ENCODE data around the gene CAMK2G. TPM values are rescaled to one million over a fixed set of nuclear protein-coding genes. Genes with fewer than 3 reads are reported as not detected.

Gene CAMK2G
- polyA plus RNA-seq, 1 experiment, result 43.8 TPM

- no peak overlapping the region for H3K4me3 ChIP-seq (ENCODE audit: low read depth, low read length)
- TF ChIP-seq CTCF (IDR thresholded peaks at IDR 0.05; ENCODE audit: insufficient read depth, low read depth, low read length), result no peak
- no peak for DNase-seq (ENCODE audit: low read depth)
- CTCF ChIA-PET, result interaction anchor here (1.4 kb wide), 1 partner anchor 56 kb away, joined by 4 read pairs; no protein-coding TSS in a partner anchor
- H3K27me3 ChIP-seq (ENCODE audit: control insufficient read depth, insufficient read depth, low read length), result no peaks in the 10 kb centered on the region
- POLR2A ChIA-PET, result no interaction called here
- peaks cover 22% of the 10 kb centered on the region for H3K36me3 ChIP-seq (ENCODE audit: control insufficient read depth, insufficient read depth, low read length)
Observed at GRCh38 chr10:73824146-73824725, 50.1 kb downstream of the CAMK2G start.

GRCh38 chr10:73823391-73823790 is 51.0 kb downstream of the CAMK2G start:
- TF ChIP-seq CTCF (IDR thresholded peaks at IDR 0.05; ENCODE audit: insufficient read depth, low read depth, low read length), result no peak
- CTCF ChIA-PET, result interaction anchor here (1.0 to 1.4 kb wide), 3 partner anchors 15 to 57 kb away, joined by 3 to 4 read pairs (median 4); no protein-coding TSS in a partner anchor
- Histone ChIP-seq H3K27me3 (ENCODE audit: control insufficient read depth, insufficient read depth, low read length) (no peaks in the 10 kb centered on the region), H3K36me3 (ENCODE audit: control insufficient read depth, insufficient read depth, low read length) (peaks cover 22% of the 10 kb centered on the region), H3K4me3 (ENCODE audit: low read depth, low read length) (no peak overlapping the region)
- no peak for DNase-seq (ENCODE audit: low read depth)
- POLR2A ChIA-PET, result no interaction called here

- ChIA-PET CTCF (interaction anchor here (1.2 to 1.5 kb wide), 3 partner anchors 13 to 23 kb away, joined by 4 to 7 read pairs (median 5); no protein-coding TSS in a partner anchor), POLR2A (no interaction called here)
- no peak for DNase-seq (ENCODE audit: low read depth)
- peaks cover 14% of the 10 kb centered on the region for H3K36me3 ChIP-seq (ENCODE audit: control insufficient read depth, insufficient read depth, low read length)
- no peaks in the 10 kb centered on the region for H3K27me3 ChIP-seq (ENCODE audit: control insufficient read depth, insufficient read depth, low read length)
- H3K4me3 ChIP-seq (ENCODE audit: low read depth, low read length), result no peak overlapping the region
- TF ChIP-seq CTCF (IDR thresholded peaks at IDR 0.05; ENCODE audit: insufficient read depth, low read depth, low read length), result no peak
Observed at GRCh38 chr10:73819513-73820093, 54.8 kb downstream of the CAMK2G start.

- CTCF ChIA-PET, result interaction anchor here (0.7 to 1.5 kb wide), 4 partner anchors 14 to 61 kb away, joined by 4 to 7 read pairs (median 6); no protein-coding TSS in a partner anchor
- H3K27me3 ChIP-seq (ENCODE audit: control insufficient read depth, insufficient read depth, low read length), result no peaks in the 10 kb centered on the region
- no peak for TF ChIP-seq CTCF (IDR thresholded peaks at IDR 0.05; ENCODE audit: insufficient read depth, low read depth, low read length)
- H3K4me3 ChIP-seq (ENCODE audit: low read depth, low read length), result no peak overlapping the region
- no peak for DNase-seq (ENCODE audit: low read depth)
- POLR2A ChIA-PET, result no interaction called here
- H3K36me3 ChIP-seq (ENCODE audit: control insufficient read depth, insufficient read depth, low read length), result peaks cover 11% of the 10 kb centered on the region
Observed at GRCh38 chr10:73819081-73819480, 55.3 kb downstream of the CAMK2G start.

- POLR2A ChIA-PET, result no interaction called here
- no peak for TF ChIP-seq CTCF (IDR thresholded peaks at IDR 0.05; ENCODE audit: insufficient read depth, low read depth, low read length)
- DNase-seq (ENCODE audit: low read depth), result no peak
- Histone ChIP-seq H3K36me3 (ENCODE audit: control insufficient read depth, insufficient read depth, low read length) (peaks cover 9% of the 10 kb centered on the region), H3K4me3 (ENCODE audit: low read depth, low read length) (no peak overlapping the region), H3K27me3 (ENCODE audit: control insufficient read depth, insufficient read depth, low read length) (no peaks in the 10 kb centered on the region)
- CTCF ChIA-PET, result interaction anchor here (0.7 to 1.5 kb wide), 3 partner anchors 16 to 62 kb away, joined by 3 to 6 read pairs (median 5); no protein-coding TSS in a partner anchor
Observed at GRCh38 chr10:73818402-73818801, 56.0 kb downstream of the CAMK2G start.
